CD14-positive monocyte (primary cell): ENCODE measurements around the gene NEURL1B. TPM values are rescaled to one million over a fixed set of nuclear protein-coding genes. Genes with fewer than 3 reads are reported as not detected.
A peak's percentile ranks its signal among the peaks of the same experiment; 100 is the strongest.

Experiments
- DNase-seq, 3 donors: peaks; one replicate each; pipeline ENCODE4 v3.0.0-alpha.2; 2011 to 2022
- H2AFZ ChIP-seq: 2 replicates; pipeline ENCODE4 v1.6.0; 2012; ENCODE audit warnings: mild to moderate bottlenecking, low read depth, low read length, inconsistent platforms; ENCODE audit not compliant: insufficient read depth, poor library complexity, severe bottlenecking
- H3K27ac ChIP-seq, 2 donors: 1 replicate in 1 of 2; 2 replicates in 1 of 2; pipeline ENCODE4 v1.5.1; 2012 to 2013; ENCODE audit warnings: low read length in 2 of 2, control low read depth in 1 of 2, inconsistent platforms in 1 of 2, low read depth in 1 of 2, mild to moderate bottlenecking in 1 of 2
- H3K27me3 ChIP-seq, 2 donors: one replicate each; pipeline versions ENCODE4 v1.6.0 to v1.6.1; 2011 to 2013; ENCODE audit warnings: low read length in 2 of 2; ENCODE audit not compliant: control insufficient read depth in 2 of 2, insufficient read depth in 2 of 2
- H3K36me3 ChIP-seq, 2 donors: replicated peaks in 1 of 2; 1 replicate in 1 of 2; 2 replicates in 1 of 2; pipeline versions ENCODE4 v1.5.1 to v1.6.1; 2012 to 2013; ENCODE audit warnings: low read length in 2 of 2, control low read depth in 1 of 2, inconsistent platforms in 1 of 2, mild to moderate bottlenecking in 1 of 2; ENCODE audit not compliant: insufficient read depth in 2 of 2, control insufficient read depth in 1 of 2
- H3K4me1 ChIP-seq, 2 donors: 1 replicate in 1 of 2; 2 replicates in 1 of 2; pipeline versions ENCODE4 v1.5.1 to v1.6.1; 2012 to 2013; ENCODE audit warnings: low read length in 2 of 2, control low read depth in 1 of 2, inconsistent platforms in 1 of 2, mild to moderate bottlenecking in 1 of 2, moderate library complexity in 1 of 2; ENCODE audit not compliant: insufficient read depth in 2 of 2, control insufficient read depth in 1 of 2
- H3K4me2 ChIP-seq: replicated peaks from 2 replicates; pipeline ENCODE3; 2012; ENCODE audit warnings: low read length, moderate library complexity, mild to moderate bottlenecking; ENCODE audit not compliant: poor library complexity, severe bottlenecking; ENCODE audit errors: extremely low read depth
- H3K4me3 ChIP-seq, 3 experiments: fragments of 200-600 bp in 1 of 3; sonication (generic) in 1 of 3; replicated peaks in 1 of 3; 1 replicate in 2 of 3; 2 replicates in 1 of 3; pipeline ENCODE4 v1.5.1; 2011 to 2013; ENCODE audit warnings: low read length in 3 of 3, mild to moderate bottlenecking in 3 of 3, control low read depth in 2 of 3, low read depth in 2 of 3, inconsistent platforms in 1 of 3, moderate library complexity in 1 of 3
- H3K79me2 ChIP-seq: 2 replicates; pipeline ENCODE4 v1.6.0; 2012; ENCODE audit warnings: mild to moderate bottlenecking, control low read depth, inconsistent platforms, low read length, moderate library complexity; ENCODE audit not compliant: insufficient read depth
- H3K9ac ChIP-seq: 2 replicates; pipeline ENCODE4 v1.6.0; 2017; ENCODE audit warnings: low read length, mild to moderate bottlenecking; ENCODE audit not compliant: insufficient read depth, poor library complexity, severe bottlenecking
- H3K9me3 ChIP-seq, 2 donors: replicated peaks in 1 of 2; 1 replicate in 1 of 2; 2 replicates in 1 of 2; pipeline versions ENCODE4 v1.5.1 to v1.6.1; 2012 to 2013; ENCODE audit warnings: low read length in 2 of 2, control low read depth in 1 of 2; ENCODE audit not compliant: control insufficient read depth in 1 of 2, insufficient read depth in 1 of 2
- H4K20me1 ChIP-seq: 2 replicates; pipeline ENCODE4 v1.6.0; 2012; ENCODE audit warnings: mild to moderate bottlenecking, low read length, control low read depth, moderate library complexity; ENCODE audit not compliant: insufficient read depth
- H3K27ac Mint-ChIP-seq, 7 donors: one replicate each; pipeline ENCODE4 v1.8.0; 2020; ENCODE audit warnings: mild to moderate bottlenecking in 7 of 7, mixed read lengths in 7 of 7, moderate library complexity in 6 of 7, inconsistent platforms in 2 of 7
- H3K27me3 Mint-ChIP-seq, 3 donors: one replicate each; pipeline ENCODE4 v1.8.0; 2021 to 2022; ENCODE audit warnings: low read depth in 3 of 3, mild to moderate bottlenecking in 3 of 3, mixed read lengths in 3 of 3, moderate library complexity in 3 of 3, inconsistent platforms in 1 of 3
- H3K36me3 Mint-ChIP-seq, 2 donors: one replicate each; pipeline ENCODE4 v1.8.0; 2020; ENCODE audit warnings: mixed read lengths in 2 of 2, inconsistent platforms in 1 of 2, mild to moderate bottlenecking in 1 of 2
- H3K4me1 Mint-ChIP-seq: one replicate; pipeline ENCODE4 v1.8.0; 2020; ENCODE audit warnings: mild to moderate bottlenecking, mixed read lengths
- H3K4me3 Mint-ChIP-seq, 2 donors: one replicate each; pipeline ENCODE4 v1.8.0; 2020; ENCODE audit warnings: mild to moderate bottlenecking in 2 of 2, mixed read lengths in 2 of 2, moderate library complexity in 1 of 2
- H3K9me3 Mint-ChIP-seq, 7 donors: one replicate each; pipeline ENCODE4 v1.8.0; 2020 to 2022; ENCODE audit warnings: mixed read lengths in 7 of 7, mild to moderate bottlenecking in 6 of 7, moderate library complexity in 6 of 7, inconsistent platforms in 2 of 7
- CTCF ChIP-seq: fragments of 200-600 bp; IDR thresholded peaks from one replicate; pipeline ENCODE4 v1.8.0; 2022; ENCODE audit warnings: antibody characterized with exemption, mild to moderate bottlenecking
- WGBS: methylation state at CpG from one replicate; pipeline ENCODE4 v1.1.5; 2013; ENCODE audit warnings: missing lambda C conversion rate; ENCODE audit not compliant: insufficient coverage; 5-methylcytosine and 5-hydroxymethylcytosine counted together
- intact Hi-C, 2 donors: fragments of 100-400 bp; cut with micrococcal nuclease; formaldehyde crosslinking; loops; one replicate each; pipeline versions ENCODE4 v1.15.0 to v1.15.1; 2023
- polyA plus RNA-seq, 3 donors: library from polyadenylated mRNA; depleted of rRNA in 1 of 3; unstranded in 2 of 3; stranded (reverse) in 1 of 3; fragments of 300-500 nt in 2 of 3; fragments of >200 nt in 1 of 3; fragmentation: Illumina TruSeq in 2 of 3; gene quantifications; 1 replicate in 2 of 3; 2 replicates in 1 of 3; pipeline ENCODE4 v1.2.3, GENCODE V29; 2012 to 2021

Gene NEURL1B
- polyA plus RNA-seq, 3 donors, result 0.01 TPM; not detected in 2

GRCh38 chr5:172618574-172619365 lies 22.3 kb upstream of the NEURL1B start:
- Histone ChIP-seq H3K9me3 (no peaks in the 10 kb centered on the region), H2AFZ (no peak overlapping the region), H4K20me1 (no peaks in the 10 kb centered on the region), H3K4me2 (no peak overlapping the region), H3K79me2 (no peaks in the 10 kb centered on the region), H3K27ac (no peak overlapping the region), H3K27me3 (no peaks in the 10 kb centered on the region), H3K36me3 (no peaks in the 10 kb centered on the region), H3K4me1 (no peaks in the 10 kb centered on the region), H3K4me3 (no peak overlapping the region), H3K9ac (no peak overlapping the region)
- intact Hi-C loops, result no loop called here
- Mint-ChIP-seq H3K27me3 (peaks cover 0 to 6% (median 3%) of the 10 kb centered on the region in 3 donors), H3K27ac (peak overlapping the region in 1 of 7 donors; percentile 36), H3K9me3 (peaks cover 0 to 8% (median 2%) of the 10 kb centered on the region in 7 donors), H3K36me3 (no peaks in the 10 kb centered on the region), H3K4me3 (no peak overlapping the region), H3K4me1 (no peaks in the 10 kb centered on the region)
- DNase-seq, result no peak
- no peak for TF ChIP-seq CTCF
- 95% methylated on average over 2 of the region's 12 CpGs for WGBS

DNA sequence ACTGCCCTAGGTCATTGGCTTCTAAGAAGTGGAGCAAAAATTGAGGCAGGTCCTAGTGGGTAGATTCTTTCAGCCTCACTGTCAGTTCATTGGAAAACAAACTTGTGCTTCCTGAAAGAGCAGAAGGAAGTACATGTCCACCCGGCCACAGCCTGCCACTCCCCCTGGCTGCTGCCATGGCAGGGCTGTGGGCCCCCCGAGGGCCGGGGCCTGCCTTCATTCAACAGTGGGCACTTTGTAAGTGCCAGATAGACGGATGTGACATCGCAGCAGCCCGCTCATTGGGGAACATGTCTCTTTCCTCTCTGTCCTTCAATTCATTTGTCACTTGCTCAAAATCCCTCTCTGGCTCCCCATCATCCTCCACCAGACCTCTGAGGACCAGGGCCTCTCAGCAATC lies 20.6 kb upstream of the NEURL1B start:
- H3K27ac Mint-ChIP-seq, result no peak overlapping the region
- H4K20me1 ChIP-seq, result no peaks in the 10 kb centered on the region

More for the DNA sequence above, 20.6 kb upstream of the NEURL1B start:
- H3K79me2 ChIP-seq, result no peaks in the 10 kb centered on the region
- Mint-ChIP-seq H3K4me3 (no peak overlapping the region), H3K36me3 (no peaks in the 10 kb centered on the region), H3K27me3 (peaks cover 0 to 9% (median 5%) of the 10 kb centered on the region in 3 donors), H3K4me1 (no peaks in the 10 kb centered on the region), H3K9me3 (peaks cover 0 to 1% (median 0%) of the 10 kb centered on the region in 7 donors)
- no peaks in the 10 kb centered on the region for H3K4me1 ChIP-seq
- H3K4me3 ChIP-seq, result no peak overlapping the region
- WGBS, result 51% methylated on average over 6 of the region's 6 CpGs
- DNase-seq, result no peak
- H3K9me3 ChIP-seq, result no peaks in the 10 kb centered on the region
- no peaks in the 10 kb centered on the region for H3K36me3 ChIP-seq
- H3K9ac ChIP-seq, result no peak overlapping the region
- no peak overlapping the region for H3K27ac ChIP-seq
- no peak overlapping the region for H3K4me2 ChIP-seq
- intact Hi-C loops, result no loop called here
- no peak overlapping the region for H2AFZ ChIP-seq
- H3K27me3 ChIP-seq, result no peaks in the 10 kb centered on the region
- TF ChIP-seq CTCF, result no peak
